ENCODE results near the gene ZNF679.

- TF ChIP-seq, protein P1, sequence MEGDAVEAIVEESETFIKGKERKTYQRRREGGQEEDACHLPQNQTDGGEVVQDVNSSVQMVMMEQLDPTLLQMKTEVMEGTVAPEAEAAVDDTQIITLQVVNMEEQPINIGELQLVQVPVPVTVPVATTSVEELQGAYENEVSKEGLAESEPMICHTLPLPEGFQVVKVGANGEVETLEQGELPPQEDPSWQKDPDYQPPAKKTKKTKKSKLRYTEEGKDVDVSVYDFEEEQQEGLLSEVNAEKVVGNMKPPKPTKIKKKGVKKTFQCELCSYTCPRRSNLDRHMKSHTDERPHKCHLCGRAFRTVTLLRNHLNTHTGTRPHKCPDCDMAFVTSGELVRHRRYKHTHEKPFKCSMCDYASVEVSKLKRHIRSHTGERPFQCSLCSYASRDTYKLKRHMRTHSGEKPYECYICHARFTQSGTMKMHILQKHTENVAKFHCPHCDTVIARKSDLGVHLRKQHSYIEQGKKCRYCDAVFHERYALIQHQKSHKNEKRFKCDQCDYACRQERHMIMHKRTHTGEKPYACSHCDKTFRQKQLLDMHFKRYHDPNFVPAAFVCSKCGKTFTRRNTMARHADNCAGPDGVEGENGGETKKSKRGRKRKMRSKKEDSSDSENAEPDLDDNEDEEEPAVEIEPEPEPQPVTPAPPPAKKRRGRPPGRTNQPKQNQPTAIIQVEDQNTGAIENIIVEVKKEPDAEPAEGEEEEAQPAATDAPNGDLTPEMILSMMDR (IDR thresholded peaks at IDR 0.05): no peak
- TF ChIP-seq POLR2A (IDR thresholded peaks at IDR 0.05): no peak
- TF ChIP-seq EP300 (IDR thresholded peaks at IDR 0.05): no peak
Observed at GRCh38 chr7:64184376-64184775, 43.9 kb upstream of the ZNF679 start.
